ENCODE measurements around the gene XKR7. TPM values are rescaled to one million over a fixed set of nuclear protein-coding genes. Genes with fewer than 3 reads are reported as not detected.

Gene XKR7
- total RNA-seq, 3 donors from 2014 or later (not counting 1 experiment from before 2014, with no cell fraction given): not detected

DNA sequence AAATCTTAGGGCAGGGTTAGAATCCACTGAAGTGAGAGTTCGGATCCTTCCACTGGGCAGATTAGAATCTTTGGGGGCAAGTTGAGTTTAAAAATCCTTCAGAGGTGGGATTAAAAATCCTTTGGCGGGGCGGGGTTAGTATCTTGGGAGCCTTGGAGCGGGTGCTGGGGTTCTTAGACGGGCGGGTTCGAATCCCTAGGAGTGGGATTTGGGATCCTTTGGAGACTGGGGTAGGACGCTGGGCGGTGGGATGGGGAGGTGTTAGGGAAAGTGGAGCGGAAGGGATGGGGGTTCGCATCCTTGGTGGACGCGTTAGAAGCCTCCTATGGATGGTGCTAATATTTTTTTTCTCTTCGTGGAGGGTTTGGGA is 83.8 kb downstream of the XKR7 start:
- H3K27ac Mint-ChIP-seq: peak overlapping the region in 1 of 2 donors; percentile 5
- H3K27me3 ChIP-seq (ENCODE audit: control insufficient read depth, insufficient read depth, low read length): peaks cover 10% of the 10 kb centered on the region
- no peaks in the 10 kb centered on the region for H3K36me3 Mint-ChIP-seq
- WGBS (ENCODE audit: insufficient coverage): 17% methylated on average over 14 of the region's 14 CpGs
- peak overlapping the region; percentile 41 for H3K4me3 ChIP-seq (ENCODE audit: low read length)
- no peaks in the 10 kb centered on the region for H3K9me3 ChIP-seq (ENCODE audit: control insufficient read depth, insufficient read depth, low read length)
- H3K9me3 Mint-ChIP-seq: no peaks in the 10 kb centered on the region
- intact Hi-C loops (cut with micrococcal nuclease): no loop called here
- H3K27me3 Mint-ChIP-seq (ENCODE audit: low read depth in 2 of 2): peaks cover 38 to 44% of the 10 kb centered on the region in 2 donors
- peaks cover 25% of the 10 kb centered on the region for H3K4me1 ChIP-seq (ENCODE audit: control insufficient read depth, insufficient read depth, low read length)
- ATAC-seq: no peak
- peaks cover 15 to 17% of the 10 kb centered on the region in 2 donors for H3K4me1 Mint-ChIP-seq
- H3K27ac ChIP-seq (ENCODE audit: low read length): peak overlapping the region; percentile 64
- peak overlapping the region; percentile 81 for H3K4me3 Mint-ChIP-seq
- no peaks in the 10 kb centered on the region for H3K36me3 ChIP-seq (ENCODE audit: control insufficient read depth, insufficient read depth, low read length)
- no peak for DNase-seq
- TF ChIP-seq, protein P1, sequence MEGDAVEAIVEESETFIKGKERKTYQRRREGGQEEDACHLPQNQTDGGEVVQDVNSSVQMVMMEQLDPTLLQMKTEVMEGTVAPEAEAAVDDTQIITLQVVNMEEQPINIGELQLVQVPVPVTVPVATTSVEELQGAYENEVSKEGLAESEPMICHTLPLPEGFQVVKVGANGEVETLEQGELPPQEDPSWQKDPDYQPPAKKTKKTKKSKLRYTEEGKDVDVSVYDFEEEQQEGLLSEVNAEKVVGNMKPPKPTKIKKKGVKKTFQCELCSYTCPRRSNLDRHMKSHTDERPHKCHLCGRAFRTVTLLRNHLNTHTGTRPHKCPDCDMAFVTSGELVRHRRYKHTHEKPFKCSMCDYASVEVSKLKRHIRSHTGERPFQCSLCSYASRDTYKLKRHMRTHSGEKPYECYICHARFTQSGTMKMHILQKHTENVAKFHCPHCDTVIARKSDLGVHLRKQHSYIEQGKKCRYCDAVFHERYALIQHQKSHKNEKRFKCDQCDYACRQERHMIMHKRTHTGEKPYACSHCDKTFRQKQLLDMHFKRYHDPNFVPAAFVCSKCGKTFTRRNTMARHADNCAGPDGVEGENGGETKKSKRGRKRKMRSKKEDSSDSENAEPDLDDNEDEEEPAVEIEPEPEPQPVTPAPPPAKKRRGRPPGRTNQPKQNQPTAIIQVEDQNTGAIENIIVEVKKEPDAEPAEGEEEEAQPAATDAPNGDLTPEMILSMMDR (IDR thresholded peaks at IDR 0.05): no peak

DNA sequence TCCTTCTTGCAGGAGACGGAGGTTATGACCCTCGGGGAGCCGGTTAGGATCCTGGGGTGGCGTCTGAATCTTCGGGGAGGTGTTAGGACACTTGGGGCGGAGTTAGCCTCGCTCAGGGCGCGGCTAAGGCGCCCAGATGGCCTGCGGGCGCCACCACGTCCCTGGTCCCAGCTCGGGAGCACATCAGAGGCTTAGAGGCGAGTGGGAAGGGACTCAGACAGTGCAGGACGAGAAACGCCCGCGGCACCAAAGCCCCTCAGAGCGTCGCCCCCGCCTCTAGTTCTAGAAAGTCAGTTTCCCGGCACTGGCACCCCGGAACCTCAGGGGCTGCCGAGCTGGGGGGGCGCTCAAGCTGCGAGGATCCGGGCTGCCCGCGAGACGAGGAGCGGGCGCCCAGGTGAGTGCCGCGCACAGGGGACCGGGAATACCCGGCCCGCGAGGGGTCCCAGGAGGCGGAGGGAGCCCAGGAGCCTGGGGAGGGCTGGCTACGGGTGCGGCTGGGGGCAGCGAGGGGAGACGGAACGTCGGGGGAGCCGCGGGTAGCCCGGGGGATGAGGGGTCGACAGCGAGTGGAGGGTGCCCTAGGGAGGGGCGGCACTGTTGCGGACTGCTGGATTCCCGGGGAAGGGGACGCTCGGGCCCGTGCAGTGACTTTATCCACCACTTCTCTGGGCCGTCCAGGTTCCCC is 84.3 kb downstream of the XKR7 start, which contains the start of gene HCK:
Gene HCK (plus strand): TSS at position 153 of the 688 bp plus-strand sequence.
- no peaks in the 10 kb centered on the region for H3K9me3 Mint-ChIP-seq
- H3K9me3 ChIP-seq (ENCODE audit: control insufficient read depth, insufficient read depth, low read length): no peaks in the 10 kb centered on the region
- H3K4me3 ChIP-seq (ENCODE audit: low read length): peak within 1 kb of the TSS; percentile 41
- peak; percentile 24 to 61 (median 56) for ATAC-seq
- H3K27me3 ChIP-seq (ENCODE audit: control insufficient read depth, insufficient read depth, low read length): peaks cover 10% of the 10 kb centered on the region
- H3K4me1 Mint-ChIP-seq: peaks cover 15 to 17% of the 10 kb centered on the region in 2 donors
- H3K36me3 ChIP-seq (ENCODE audit: control insufficient read depth, insufficient read depth, low read length): no peaks in the 10 kb centered on the region
- WGBS (ENCODE audit: insufficient coverage): under 1% methylated on average over 58 of the region's 58 CpGs
- peaks cover 28% of the 10 kb centered on the region for H3K4me1 ChIP-seq (ENCODE audit: control insufficient read depth, insufficient read depth, low read length)
- TF ChIP-seq, protein P1 (IDR thresholded peaks at IDR 0.05): no peak
- H3K27ac Mint-ChIP-seq: peak within 1 kb of the TSS in 1 of 2 donors; percentile 48
- peak within 1 kb of the TSS; percentile 81 for H3K4me3 Mint-ChIP-seq
- peaks cover 36 to 42% of the 10 kb centered on the region in 2 donors for H3K27me3 Mint-ChIP-seq (ENCODE audit: low read depth in 2 of 2)
- intact Hi-C loops (cut with micrococcal nuclease): no loop called here
- no peaks in the 10 kb centered on the region for H3K36me3 Mint-ChIP-seq
- DNase-seq: peak in 1 of 2 donors; percentile 15
- peak within 1 kb of the TSS; percentile 64 for H3K27ac ChIP-seq (ENCODE audit: low read length)

DNA sequence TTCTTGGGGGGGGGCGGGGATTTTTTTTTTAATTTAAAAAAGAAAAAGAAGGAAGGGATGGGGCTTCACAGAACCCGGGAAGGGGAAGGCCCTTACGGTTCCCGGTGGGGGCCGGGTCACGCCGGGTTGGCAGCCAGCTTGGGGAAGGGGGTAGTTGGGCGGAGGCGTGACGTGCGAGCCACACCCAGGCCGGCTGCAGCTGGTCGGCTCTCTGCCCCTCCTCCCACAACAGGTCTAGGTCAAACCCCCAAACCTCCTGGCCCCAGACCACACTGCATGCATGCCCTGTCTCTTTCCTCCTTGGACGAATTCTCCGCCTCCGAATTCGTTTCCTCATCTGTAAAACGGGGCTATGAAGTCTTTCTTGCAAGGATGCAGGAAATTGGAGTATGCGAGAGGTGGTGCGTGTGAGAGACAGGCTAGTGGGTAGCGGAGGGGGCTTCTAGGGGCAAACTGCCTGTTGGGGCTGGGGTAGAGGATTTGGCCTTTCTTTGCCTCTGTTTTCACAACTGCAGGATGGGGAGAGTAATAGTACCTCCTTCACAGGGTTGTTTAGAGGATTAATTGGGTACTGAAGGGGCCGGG is 84.9 kb downstream of the XKR7 start:
- peak; percentile 28 to 64 (median 34) for ATAC-seq
- peaks cover 35 to 41% of the 10 kb centered on the region in 2 donors for H3K27me3 Mint-ChIP-seq (ENCODE audit: low read depth in 2 of 2)
- H3K36me3 Mint-ChIP-seq: no peaks in the 10 kb centered on the region
- Histone ChIP-seq H3K27me3 (ENCODE audit: control insufficient read depth, insufficient read depth, low read length) (peaks cover 10% of the 10 kb centered on the region), H3K4me1 (ENCODE audit: control insufficient read depth, insufficient read depth, low read length) (peaks cover 28% of the 10 kb centered on the region), H3K36me3 (ENCODE audit: control insufficient read depth, insufficient read depth, low read length) (no peaks in the 10 kb centered on the region), H3K4me3 (ENCODE audit: low read length) (peak overlapping the region; percentile 41), H3K9me3 (ENCODE audit: control insufficient read depth, insufficient read depth, low read length) (no peaks in the 10 kb centered on the region), H3K27ac (ENCODE audit: low read length) (peak overlapping the region; percentile 64)
- peaks cover 15 to 17% of the 10 kb centered on the region in 2 donors for H3K4me1 Mint-ChIP-seq
- H3K9me3 Mint-ChIP-seq: no peaks in the 10 kb centered on the region
- TF ChIP-seq, protein P1 (IDR thresholded peaks at IDR 0.05): no peak
- H3K27ac Mint-ChIP-seq: peak overlapping the region in 1 of 2 donors; percentile 48
- intact Hi-C loops (cut with micrococcal nuclease): no loop called here
- no peak for DNase-seq
- H3K4me3 Mint-ChIP-seq: peak overlapping the region; percentile 25
- WGBS (ENCODE audit: insufficient coverage): 15% methylated on average over 17 of the region's 22 CpGs

Other genes with a start within 250 kb of the XKR7 start
- gene BCL2L1, start 245.3 kb upstream of the XKR7 start, total RNA-seq: 10 to 100 TPM; 67.4 to 92.6 (median 78.6) TPM
- 1 to 10 TPM; 2.2 to 4.2 (median 2.2) TPM for gene TPX2, start 228.9 kb upstream of the XKR7 start, total RNA-seq
- under 1 TPM in 1 of 3 donors, not detected in 2; 0.12 TPM for gene MYLK2, start 148.8 kb upstream of the XKR7 start, total RNA-seq
- gene FOXS1, start 122.5 kb upstream of the XKR7 start, total RNA-seq: not detected
- gene DUSP15, start 97.6 kb upstream of the XKR7 start, total RNA-seq: not detected
- gene TTLL9, start 97.5 kb upstream of the XKR7 start, total RNA-seq: not detected
- gene PDRG1, start 16.1 kb upstream of the XKR7 start, total RNA-seq: 10 to 100 TPM in 2 of 3 donors, 1 to 10 TPM in 1; 9.0 to 12.8 (median 10.4) TPM
- not detected for gene CCM2L, start 42.3 kb downstream of the XKR7 start, total RNA-seq
- 10 to 100 TPM in 2 of 3 donors, 1 to 10 TPM in 1; 6.3 to 31.6 (median 12.4) TPM for gene HCK, start 84.1 kb downstream of the XKR7 start, total RNA-seq
- gene TM9SF4, start 141.6 kb downstream of the XKR7 start, total RNA-seq: 10 to 100 TPM; 35.8 to 42.8 (median 41.2) TPM
- gene PLAGL2, start 239.6 kb downstream of the XKR7 start, total RNA-seq: 10 to 100 TPM; 13.5 to 16.6 (median 15.1) TPM
- gene POFUT1, start 239.7 kb downstream of the XKR7 start, total RNA-seq: 10 to 100 TPM in 2 of 3 donors, 1 to 10 TPM in 1; 9.7 to 14.5 (median 13.2) TPM